GM19351 (cell line): Measurements from ENCODE around the gene CACNA1S.

ENCODE experiments used
- ATAC-seq: cut with Tn5 transposase; IDR thresholded peaks from one replicate; pipeline ENCODE4 v1.9.1; 2021; ENCODE audit warnings: mild to moderate bottlenecking, moderate library complexity; ENCODE audit not compliant: unreplicated experiment

Gene CACNA1S

GRCh38 chr1:201066986-201067385 lies 45.2 kb downstream of the CACNA1S start:
- ATAC-seq: no peak

GRCh38 chr1:201065686-201066085 lies 46.5 kb downstream of the CACNA1S start:
- no peak for ATAC-seq

GRCh38 chr1:201064806-201065205 lies 47.4 kb downstream of the CACNA1S start:
- no peak for ATAC-seq

- no peak for ATAC-seq
These were observed 49.1 kb downstream of the CACNA1S start for GRCh38 chr1:201063145-201063544.

GRCh38 chr1:201062511-201063091 lies 49.6 kb downstream of the CACNA1S start:
- no peak for ATAC-seq

GRCh38 chr1:201061886-201062285 lies 50.3 kb downstream of the CACNA1S start:
- ATAC-seq: no peak

GRCh38 chr1:201061049-201061448 lies 51.2 kb downstream of the CACNA1S start:
- ATAC-seq: no peak

- ATAC-seq: no peak
These were observed 51.6 kb downstream of the CACNA1S start for GRCh38 chr1:201060586-201060985.

- ATAC-seq: no peak
These were observed 52.2 kb downstream of the CACNA1S start for GRCh38 chr1:201059871-201060555.

GRCh38 chr1:201059401-201059800 lies 52.8 kb downstream of the CACNA1S start:
- ATAC-seq: no peak

- ATAC-seq: no peak
These were observed 58.1 kb downstream of the CACNA1S start for GRCh38 chr1:201054091-201054543.

GRCh38 chr1:201053155-201053860 lies 58.9 kb downstream of the CACNA1S start:
- no peak for ATAC-seq

- ATAC-seq: no peak
These were observed 60.8 kb downstream of the CACNA1S start for GRCh38 chr1:201051399-201051798.

- ATAC-seq: no peak
These were observed 61.5 kb downstream of the CACNA1S start for GRCh38 chr1:201050515-201051277.

- no peak for ATAC-seq
These were observed 62.9 kb downstream of the CACNA1S start for GRCh38 chr1:201049248-201049831.

- ATAC-seq: no peak
These were observed 63.7 kb downstream of the CACNA1S start for GRCh38 chr1:201048521-201048920.

- no peak for ATAC-seq
These were observed 68.1 kb downstream of the CACNA1S start for GRCh38 chr1:201044119-201044518.

- ATAC-seq: peak; percentile 77
These were observed 69.3 kb downstream of the CACNA1S start for GRCh38 chr1:201042779-201043461.

GRCh38 chr1:201041011-201041410 lies 71.2 kb downstream of the CACNA1S start:
- ATAC-seq: no peak

GRCh38 chr1:201039876-201040275 lies 72.3 kb downstream of the CACNA1S start:
- no peak for ATAC-seq
